Fibroblast of peridontal ligament (primary cell): ENCODE measurements around the gene WDTC1.
A peak's percentile ranks its signal among the peaks of the same experiment; 100 is the strongest.

Experiments
- DNase-seq: peaks from one replicate; pipeline ENCODE4 v3.0.0-alpha.2; 2010; ENCODE audit errors: extremely low read depth

Gene WDTC1

GRCh38 chr1:27335506-27336422 is 101.3 kb downstream of the WDTC1 start:
- no peak for DNase-seq

- DNase-seq, result no peak
Observed at GRCh38 chr1:27336756-27337155, 102.3 kb downstream of the WDTC1 start.

GRCh38 chr1:27338751-27339150 is 104.3 kb downstream of the WDTC1 start:
- DNase-seq, result no peak

GRCh38 chr1:27339213-27339612 is 104.8 kb downstream of the WDTC1 start:
- DNase-seq, result no peak

- DNase-seq, result peak; percentile 43
Observed at GRCh38 chr1:27341525-27342252, 107.3 kb downstream of the WDTC1 start, which contains the start of gene SYTL1. TSS of gene SYTL1 (plus strand) at chr1:27342022. CDS start at chr1:27345335, 3,313 bp downstream.

GRCh38 chr1:27342391-27342777 is 108.0 kb downstream of the WDTC1 start:
- no peak for DNase-seq

GRCh38 chr1:27342778-27343638 is 108.6 kb downstream of the WDTC1 start:
- DNase-seq, result no peak

- no peak for DNase-seq
Observed at GRCh38 chr1:27343639-27344025, 109.2 kb downstream of the WDTC1 start.

- DNase-seq, result no peak
Observed at GRCh38 chr1:27345272-27345671, 110.8 kb downstream of the WDTC1 start.

GRCh38 chr1:27346357-27346756 is 111.9 kb downstream of the WDTC1 start:
- DNase-seq, result no peak

- DNase-seq, result no peak
Observed at GRCh38 chr1:27346991-27347624, 112.7 kb downstream of the WDTC1 start.

GRCh38 chr1:27348861-27349783 is 114.7 kb downstream of the WDTC1 start:
- no peak for DNase-seq

GRCh38 chr1:27349784-27350662 is 115.6 kb downstream of the WDTC1 start:
- DNase-seq, result peak; percentile 39

- peak; percentile 9 for DNase-seq
Observed at GRCh38 chr1:27350663-27351540, 116.5 kb downstream of the WDTC1 start.

GRCh38 chr1:27351541-27352107 is 117.2 kb downstream of the WDTC1 start:
- no peak for DNase-seq

GRCh38 chr1:27353166-27353565 is 118.7 kb downstream of the WDTC1 start:
- no peak for DNase-seq

GRCh38 chr1:27353629-27354028 is 119.2 kb downstream of the WDTC1 start:
- DNase-seq, result no peak

- no peak for DNase-seq
Observed at GRCh38 chr1:27355683-27356082, 121.3 kb downstream of the WDTC1 start.
